GM18502 (cell line): ENCODE measurements around the gene ARMC12.
"Not testable (repeated sequence)": the region's sequence is repeated elsewhere in the genome, so short reads cannot be mapped to it uniquely, and the experiment has no call there.

Experiments
- ATAC-seq: cut with Tn5 transposase; IDR thresholded peaks from one replicate; pipeline ENCODE4 v1.9.1; 2021; ENCODE audit warnings: mild to moderate bottlenecking; ENCODE audit not compliant: unreplicated experiment, poor library complexity

The ARMC12 gene

GRCh38 chr6:35733633-35734032 is 3.2 kb upstream of the ARMC12 start:
- no peak for ATAC-seq

DNA sequence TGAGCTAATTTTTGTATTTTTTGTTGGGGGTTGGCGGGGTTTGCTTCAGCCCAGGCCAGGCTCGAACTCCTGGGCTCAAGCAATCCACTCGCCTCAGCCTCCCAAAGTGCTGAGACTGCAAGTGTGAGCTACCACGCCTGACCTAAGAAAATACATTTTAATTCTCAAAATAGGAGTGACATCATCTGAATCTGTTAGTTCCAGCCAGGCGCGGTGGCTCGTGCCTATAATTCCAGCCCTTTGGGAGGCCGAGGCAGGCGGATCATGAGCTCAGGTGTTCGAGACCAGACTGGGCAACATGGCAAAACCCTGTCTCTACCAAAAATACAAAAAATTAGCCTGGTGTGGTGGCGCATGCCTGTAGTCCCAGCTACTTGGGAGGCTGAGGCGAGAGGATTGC is 2.5 kb upstream of the ARMC12 start:
- not testable (repeated sequence) for ATAC-seq

DNA sequence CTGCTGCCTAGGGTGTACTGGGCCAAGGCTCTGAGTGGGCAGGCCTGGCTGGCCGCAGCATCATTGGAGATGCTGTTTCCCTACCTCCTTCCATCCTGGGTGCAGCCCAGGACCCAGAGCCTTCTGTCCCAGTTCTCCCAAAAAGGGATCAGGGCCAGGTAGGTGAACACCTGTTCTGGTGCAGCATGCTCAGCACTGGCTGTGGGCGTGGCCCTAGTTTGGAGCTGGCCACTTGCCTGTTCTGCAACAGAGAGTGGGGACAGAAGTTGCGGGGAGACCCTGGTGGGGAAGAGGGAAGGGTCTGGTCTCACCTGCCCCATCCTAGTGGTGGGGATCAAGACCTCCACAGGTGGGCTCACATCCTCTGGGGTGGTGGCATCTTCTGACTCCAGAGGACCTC is 1.4 kb upstream of the ARMC12 start:
- no peak for ATAC-seq

GRCh38 chr6:35736253-35736894 is 458 bp upstream of the ARMC12 start:
- ATAC-seq = no peak

DNA sequence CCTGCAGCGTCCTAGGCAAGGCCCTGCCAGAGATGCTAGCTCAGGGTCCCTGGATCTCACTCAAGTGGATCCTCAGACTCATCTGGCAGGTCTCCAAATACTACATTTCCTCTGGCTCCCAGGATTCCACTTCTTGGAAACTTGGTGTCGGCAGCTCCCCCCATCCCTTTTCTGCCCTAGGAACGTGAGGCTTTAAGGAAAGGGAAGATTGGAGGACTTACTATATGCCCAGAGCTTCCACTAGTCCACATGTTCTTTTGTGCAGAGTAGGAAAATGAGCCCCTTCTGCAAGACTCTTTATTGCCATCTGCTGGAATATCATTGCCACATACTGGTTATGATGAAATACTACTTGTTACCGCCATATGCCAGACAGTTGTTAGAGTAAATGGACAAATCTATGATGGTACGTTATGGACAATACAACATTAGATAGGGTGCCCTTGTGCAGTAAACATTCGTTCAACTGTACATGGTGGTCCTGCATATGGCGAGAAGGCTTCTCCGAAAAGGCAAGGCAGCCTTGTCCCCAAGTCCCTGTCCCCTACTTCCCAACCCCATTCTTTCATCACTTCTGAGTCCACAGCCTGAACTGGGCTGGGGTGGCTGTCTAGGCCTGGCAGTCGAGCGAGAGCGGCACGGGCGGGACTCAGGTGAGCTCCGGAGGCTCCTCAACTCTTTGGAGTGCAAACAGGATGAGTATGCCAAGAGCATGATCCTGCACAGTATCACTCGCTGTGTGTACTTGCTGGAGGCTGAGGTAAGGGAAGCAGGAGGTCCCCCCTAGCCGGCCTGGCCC is 780 bp downstream of the ARMC12 start:
- ATAC-seq = no peak

- no peak for ATAC-seq
Measured at GRCh38 chr6:35739645-35740524, 3.1 kb downstream of the ARMC12 start.

DNA sequence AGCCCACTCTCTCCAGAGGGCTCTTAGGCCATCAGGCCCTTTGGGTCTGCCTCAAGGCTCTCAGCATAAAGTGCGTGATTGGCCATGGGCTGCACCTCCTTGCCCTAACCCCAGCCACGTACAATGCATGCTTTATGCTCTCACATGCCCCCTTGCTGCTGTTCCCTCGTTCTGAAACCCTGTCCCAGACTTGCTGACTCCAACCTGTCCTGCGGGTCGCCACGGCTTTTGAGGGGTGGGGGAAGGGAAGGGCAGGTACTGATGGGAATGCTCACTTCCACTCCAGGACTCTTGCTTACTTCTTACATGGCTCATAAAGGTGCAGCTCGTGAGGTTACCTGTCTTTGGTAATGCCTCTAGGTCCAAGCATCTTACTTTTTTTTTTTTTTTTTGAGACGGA is 6.0 kb downstream of the ARMC12 start:
- ATAC-seq = no peak

- no peak for ATAC-seq
Measured at GRCh38 chr6:35745509-35745908, 8.7 kb downstream of the ARMC12 start.

- no peak for ATAC-seq
Measured at GRCh38 chr6:35746516-35746915, 9.7 kb downstream of the ARMC12 start.

DNA sequence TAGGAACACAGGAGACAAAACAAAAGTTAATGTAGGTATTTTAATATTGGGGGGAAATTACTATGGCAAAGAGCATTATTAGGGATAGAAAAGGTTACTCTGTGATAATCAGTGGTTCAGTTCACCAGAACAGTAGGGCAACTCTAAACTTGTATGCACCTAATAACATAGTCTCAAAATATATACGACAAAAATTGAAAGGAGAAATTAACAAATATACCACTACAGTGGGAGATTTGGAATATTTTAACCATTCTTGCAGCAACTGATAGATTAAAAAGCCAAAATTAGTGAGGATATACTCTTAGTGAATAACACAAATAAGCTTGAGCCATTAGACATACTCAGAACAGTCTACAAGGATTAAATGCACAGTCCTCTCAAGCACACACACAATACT is 11.0 kb downstream of the ARMC12 start:
- no peak for ATAC-seq

- no peak for ATAC-seq
Measured at GRCh38 chr6:35750557-35750956, 13.7 kb downstream of the ARMC12 start.

DNA sequence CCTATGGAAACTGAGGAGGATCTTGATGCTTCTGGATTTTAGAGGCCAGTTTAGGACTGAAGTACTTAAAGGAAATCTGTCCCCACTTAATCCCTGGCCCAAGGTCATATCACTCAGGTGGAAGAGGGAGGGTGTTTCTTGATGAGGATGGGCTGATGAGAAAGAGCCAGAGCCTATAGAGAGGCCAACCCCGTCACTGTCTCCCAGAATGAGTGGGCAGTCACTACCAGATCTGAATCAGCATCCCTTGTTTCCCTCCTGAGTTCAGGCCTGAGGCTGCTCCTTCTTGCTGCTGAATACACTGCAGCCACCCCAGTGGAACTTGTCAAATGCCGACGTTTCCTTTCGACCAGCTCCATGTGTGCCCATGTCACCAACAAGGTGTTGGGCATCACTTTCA is 14.8 kb downstream of the ARMC12 start:
- ATAC-seq = no peak

GRCh38 chr6:35752330-35752729 is 15.5 kb downstream of the ARMC12 start:
- no peak for ATAC-seq

DNA sequence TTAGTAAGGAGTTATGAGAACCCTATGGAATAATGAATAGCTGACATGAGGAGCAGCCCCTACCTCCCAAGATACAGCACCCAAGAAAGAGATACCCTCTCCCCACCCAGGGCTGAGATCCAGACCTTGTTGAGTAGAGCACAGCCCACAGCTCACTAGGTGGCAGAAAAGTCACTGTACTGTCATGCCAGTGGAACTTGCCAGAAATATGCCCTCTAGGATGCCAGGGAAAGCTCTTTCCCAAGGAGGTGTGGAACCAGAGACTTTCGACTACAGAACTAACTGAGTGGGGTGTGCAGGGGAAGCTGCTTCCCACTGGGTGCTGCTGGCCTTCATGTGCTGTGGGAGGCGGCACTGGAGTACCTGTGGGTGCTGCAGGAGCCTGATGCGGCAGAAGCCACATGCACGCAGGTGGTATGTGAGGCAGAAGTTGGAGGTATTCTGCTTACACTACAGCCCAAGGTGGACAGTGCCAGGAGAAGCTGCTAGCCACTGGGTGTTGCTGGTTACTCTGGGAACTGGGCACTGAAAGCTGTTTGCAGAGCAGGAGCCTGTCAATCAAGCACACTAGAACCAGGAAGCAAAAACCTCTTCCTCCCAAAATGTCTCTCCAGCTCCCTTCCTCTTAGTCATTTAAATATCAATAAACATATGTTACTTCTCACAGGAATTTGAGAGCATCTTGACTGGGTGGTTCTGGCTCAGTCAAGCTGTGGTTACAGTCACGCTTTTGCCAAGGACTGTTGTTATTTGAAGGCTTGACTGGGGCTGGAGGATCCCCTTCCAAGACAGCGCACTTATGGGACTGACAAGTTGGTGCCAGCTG is 17.8 kb downstream of the ARMC12 start:
- ATAC-seq = no peak

DNA sequence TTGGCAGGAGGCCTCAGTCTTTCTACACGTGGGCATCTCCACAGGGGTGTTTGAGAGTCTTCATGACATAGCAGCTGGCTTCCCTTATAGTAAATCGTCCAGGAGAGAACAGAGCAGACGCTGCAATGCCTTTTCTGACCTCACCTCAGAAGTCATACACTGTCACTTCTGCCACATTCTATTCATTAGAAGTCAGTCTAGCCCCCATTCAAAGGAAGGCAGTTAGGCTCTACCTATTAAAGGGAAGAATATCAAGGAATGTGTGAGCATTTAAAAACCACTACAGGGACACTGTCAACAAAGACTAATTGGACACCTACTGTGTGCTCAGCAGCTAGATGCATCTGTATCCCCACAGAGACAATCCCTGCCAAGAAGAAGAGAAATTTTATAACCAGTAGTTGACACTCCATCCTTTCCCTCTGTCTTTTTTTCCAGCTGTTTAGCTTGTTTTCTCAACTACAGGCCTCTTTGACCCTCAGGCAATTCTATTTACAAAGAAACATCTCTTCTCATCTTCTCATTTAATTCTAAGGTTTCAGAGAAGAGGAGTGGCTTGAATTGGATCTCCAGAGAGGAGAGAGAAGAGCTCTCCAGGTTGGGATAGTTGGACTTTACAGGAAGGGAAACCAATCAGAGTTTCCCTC is 18.6 kb downstream of the ARMC12 start:
- no peak for ATAC-seq

DNA sequence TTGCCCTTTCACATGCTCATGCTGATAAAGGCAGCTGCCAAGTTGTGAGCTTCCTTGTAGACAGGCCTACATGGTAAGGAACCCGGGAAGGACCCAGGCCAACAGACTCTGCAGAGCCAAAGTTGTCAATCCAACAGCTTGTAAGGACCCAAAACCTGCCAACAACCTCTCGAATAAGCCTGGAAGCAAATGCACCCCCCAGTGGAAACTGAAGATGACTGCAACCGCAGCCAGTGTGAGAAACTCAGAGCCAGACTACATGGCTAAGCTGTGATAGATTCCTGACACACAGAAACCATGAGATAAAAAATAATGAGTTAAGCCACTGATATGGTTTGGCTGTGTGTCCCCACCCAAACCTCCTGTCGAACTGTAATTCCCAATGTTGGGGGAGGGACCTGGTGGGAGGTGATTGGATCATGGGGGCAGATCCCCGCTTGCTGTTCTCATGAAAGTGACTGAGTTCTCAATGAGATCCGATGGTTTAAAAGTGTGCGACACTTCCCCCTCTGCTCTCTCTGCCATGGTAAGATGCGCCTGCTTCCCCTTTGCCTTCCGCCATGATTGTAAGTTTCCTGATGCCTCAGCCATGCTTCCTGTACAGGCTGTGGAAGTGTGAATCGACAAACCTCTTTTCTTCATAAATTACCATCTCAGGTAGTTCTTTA is 20.8 kb downstream of the ARMC12 start:
- no peak for ATAC-seq

- no peak for ATAC-seq
Measured at GRCh38 chr6:35759426-35759825, 22.6 kb downstream of the ARMC12 start.

DNA sequence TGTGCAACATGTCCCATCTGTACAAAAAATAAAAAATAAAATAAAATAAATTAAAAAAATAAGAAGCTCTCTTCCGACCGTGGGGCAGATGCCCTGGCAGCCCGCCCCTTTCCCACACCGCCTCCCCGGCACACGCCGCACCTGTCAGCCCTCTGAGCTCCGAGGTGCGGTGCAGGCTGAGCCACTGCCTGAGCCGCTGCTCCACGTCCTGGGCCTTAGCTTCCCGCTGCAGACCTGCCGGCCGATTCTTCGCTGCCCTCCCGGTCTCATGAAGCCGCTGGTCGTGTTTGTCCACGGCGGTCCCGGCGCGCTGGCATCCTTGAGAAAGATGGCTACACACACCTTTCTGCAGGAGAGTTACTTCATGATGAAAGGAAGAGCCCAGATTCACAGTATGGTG is 28.9 kb downstream of the ARMC12 start:
- no peak for ATAC-seq

- no peak for ATAC-seq
Measured at GRCh38 chr6:35769211-35769610, 32.4 kb downstream of the ARMC12 start.
